Tibial nerve (tissue), 4 donors: ENCODE results near the gene MLLT6. TPM values are rescaled to one million over a fixed set of nuclear protein-coding genes. Genes with fewer than 3 reads are reported as not detected.
A peak's percentile ranks its signal among the peaks of the same experiment; 100 is the strongest.

Experiments
- DNase-seq, 2 donors: peaks; one replicate each; pipeline ENCODE4 v3.0.0-alpha.2; 2019; ENCODE audit warnings: low spot score in 2 of 2
- H3K27ac ChIP-seq, 4 donors: fragments of 200-600 bp; sonication (generic) in 3 of 4; one replicate each; pipeline ENCODE4 v1.5.1; 2017 to 2019; ENCODE audit warnings: mild to moderate bottlenecking in 1 of 4
- H3K27me3 ChIP-seq, 2 donors: fragments of 200-600 bp; sonication (generic) in 1 of 2; one replicate each; pipeline versions ENCODE4 v1.5.1 to v1.6.0; 2017 to 2019
- H3K36me3 ChIP-seq, 3 donors: fragments of 200-600 bp; sonication (generic); one replicate each; pipeline ENCODE4 v1.5.1; 2018 to 2019
- H3K4me1 ChIP-seq, 4 donors: fragments of 200-600 bp; sonication (generic) in 3 of 4; one replicate each; pipeline ENCODE4 v1.5.1; 2017 to 2019
- H3K4me3 ChIP-seq, 4 donors: fragments of 200-600 bp; sonication (generic) in 3 of 4; one replicate each; pipeline ENCODE4 v1.5.1; 2017 to 2019; ENCODE audit warnings: mild to moderate bottlenecking in 1 of 4, moderate library complexity in 1 of 4
- H3K9me3 ChIP-seq, 4 donors: fragments of 200-600 bp; sonication (generic) in 3 of 4; one replicate each; pipeline ENCODE4 v1.5.1; 2017 to 2019
- CTCF ChIP-seq, 5 experiments: fragments of 200-600 bp in 3 of 5; fragments of 450-650 bp in 2 of 5; sonication (generic) in 3 of 5; IDR thresholded peaks; one replicate each; pipeline ENCODE4 v1.5.1; 2016 to 2019; ENCODE audit warnings: antibody characterized with exemption in 5 of 5, mild to moderate bottlenecking in 3 of 5, moderate library complexity in 2 of 5
- EP300 ChIP-seq, 2 donors: sonication (generic); formaldehyde crosslinking; IDR thresholded peaks; one replicate each; pipeline ENCODE4 v1.6.1; 2017; ENCODE audit warnings: antibody characterized with exemption in 2 of 2, mild to moderate bottlenecking in 1 of 2
- POLR2A ChIP-seq, 2 donors: fragments of 450-650 bp; IDR thresholded peaks; one replicate each; pipeline ENCODE4 v1.6.1; 2017; ENCODE audit warnings: antibody characterized with exemption in 2 of 2, mild to moderate bottlenecking in 2 of 2, moderate library complexity in 2 of 2
- WGBS, 2 donors: methylation state at CpG; one replicate each; pipeline ENCODE4 v1.1.5; 2018; 5-methylcytosine and 5-hydroxymethylcytosine counted together
- total RNA-seq, 4 donors: library from RNA; depleted of rRNA; stranded (reverse); fragments of >200 nt; gene quantifications; one replicate each; pipeline ENCODE4 v1.1.0, GENCODE V29; 2016

MLLT6 gene
- total RNA-seq, 4 donors from 2014 or later, result 83.9 to 185 (median 116) TPM

- no peak for DNase-seq
- H3K9me3 ChIP-seq, result no peaks in the 10 kb centered on the region
- peaks cover 0 to 68% (median 44%) of the 10 kb centered on the region in 4 donors for H3K4me1 ChIP-seq
- H3K27me3 ChIP-seq, result no peaks in the 10 kb centered on the region
- no peak for TF ChIP-seq POLR2A (IDR thresholded peaks at IDR 0.05)
- TF ChIP-seq CTCF (IDR thresholded peaks at IDR 0.05), result no peak
- no peak for TF ChIP-seq EP300 (IDR thresholded peaks at IDR 0.05)
- H3K4me3 ChIP-seq, result no peak overlapping the region
- no peak overlapping the region for H3K27ac ChIP-seq
- peaks cover 0 to 42% (median 0%) of the 10 kb centered on the region in 3 donors for H3K36me3 ChIP-seq
- 83 to 86% methylated on average over 5 of the region's 5 CpGs for WGBS, 2 donors
These were observed 22.7 kb downstream of the MLLT6 start for GRCh38 chr17:38727736-38728135.

GRCh38 chr17:38728290-38728831 is 23.3 kb downstream of the MLLT6 start:
- TF ChIP-seq EP300 (IDR thresholded peaks at IDR 0.05) (peak in 1 of 2 donors; percentile 7), CTCF (IDR thresholded peaks at IDR 0.05) (no peak)
- Histone ChIP-seq H3K4me1 (peaks cover 0 to 75% (median 45%) of the 10 kb centered on the region in 4 donors), H3K36me3 (peaks cover 0 to 42% (median 0%) of the 10 kb centered on the region in 3 donors), H3K27me3 (no peaks in the 10 kb centered on the region), H3K9me3 (no peaks in the 10 kb centered on the region), H3K27ac (peak overlapping the region in 2 of 4 donors; percentile 90 to 91), H3K4me3 (no peak overlapping the region)
- no peak for DNase-seq
- WGBS, 2 donors, result 57 to 74% methylated on average over 8 of the region's 8 CpGs

GRCh38 chr17:38729368-38729885 is 24.4 kb downstream of the MLLT6 start:
- Histone ChIP-seq H3K27me3 (no peaks in the 10 kb centered on the region), H3K36me3 (peaks cover 0 to 44% (median 0%) of the 10 kb centered on the region in 3 donors), H3K4me3 (peak overlapping the region; percentile 60 to 80 (median 60)), H3K9me3 (no peaks in the 10 kb centered on the region), H3K27ac (peak overlapping the region; percentile 84 to 91 (median 88)), H3K4me1 (peaks cover 0 to 78% (median 39%) of the 10 kb centered on the region in 4 donors)
- no peak for TF ChIP-seq EP300 (IDR thresholded peaks at IDR 0.05)
- no peak for TF ChIP-seq CTCF (IDR thresholded peaks at IDR 0.05)
- TF ChIP-seq POLR2A (IDR thresholded peaks at IDR 0.05), result no peak
- no peak for DNase-seq
- 21 to 23% methylated on average over 14 of the region's 14 CpGs for WGBS, 2 donors

- peak; percentile 64 to 65 for DNase-seq
- 0 to 1% methylated on average over 50 to 64 of the region's 92 CpGs for WGBS, 2 donors
- Histone ChIP-seq H3K27ac (peak within 1 kb of the TSS; percentile 84 to 91 (median 90)), H3K4me1 (peaks cover 0 to 78% (median 36%) of the 10 kb centered on the region in 4 donors), H3K9me3 (no peaks in the 10 kb centered on the region), H3K36me3 (peaks cover 0 to 42% (median 0%) of the 10 kb centered on the region in 3 donors), H3K4me3 (peak within 1 kb of the TSS; percentile 60 to 80 (median 61)), H3K27me3 (no peaks in the 10 kb centered on the region)
- TF ChIP-seq POLR2A (IDR thresholded peaks at IDR 0.05), result peak in 1 of 2 donors; percentile 36
- TF ChIP-seq CTCF (IDR thresholded peaks at IDR 0.05), result peak; percentile 71 to 99 (median 96)
- no peak for TF ChIP-seq EP300 (IDR thresholded peaks at IDR 0.05)
These were observed 24.9 kb downstream of the MLLT6 start, which contains the start of gene CISD3 for GRCh38 chr17:38729886-38730525. Gene CISD3 (plus strand): TSS chr17:38730341. CDS start chr17:38730359, 18 bp downstream.
